Breast epithelium (tissue), 3 donors: Measurements from ENCODE around the gene KLK4.

Source experiments
- POLR2A ChIP-seq: fragments of 450-650 bp; IDR thresholded peaks from one replicate; pipeline ENCODE4 v1.6.1; 2016; ENCODE audit warnings: antibody characterized with exemption, mild to moderate bottlenecking, moderate library complexity
- TF ChIP-seq, protein P1 (sequence below), 3 donors: fragments of 450-650 bp; IDR thresholded peaks; one replicate each; pipeline ENCODE4 v1.5.1; 2016 to 2017; ENCODE audit warnings: antibody characterized with exemption in 3 of 3, mild to moderate bottlenecking in 3 of 3, moderate library complexity in 3 of 3

DNA sequence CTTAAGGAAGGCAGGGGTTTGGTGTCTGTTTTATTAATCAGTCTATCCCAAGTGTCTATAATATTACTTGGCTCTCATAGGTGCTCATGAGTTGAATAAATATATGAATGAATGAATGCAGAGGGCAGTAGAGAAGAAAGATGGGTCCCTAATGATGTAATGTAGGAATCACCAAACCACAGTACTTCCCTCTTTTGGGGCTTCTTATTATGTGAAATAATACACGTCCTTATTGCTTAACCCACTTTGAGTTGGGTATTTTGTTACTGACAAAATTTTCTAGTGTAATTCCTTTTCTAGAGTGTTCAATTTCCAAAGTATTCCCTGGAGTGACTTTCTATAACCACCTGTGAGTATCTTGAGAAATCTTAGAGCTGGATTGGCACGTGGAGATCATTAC lies 28.4 kb upstream of the KLK4 start:
- TF ChIP-seq, protein P1, sequence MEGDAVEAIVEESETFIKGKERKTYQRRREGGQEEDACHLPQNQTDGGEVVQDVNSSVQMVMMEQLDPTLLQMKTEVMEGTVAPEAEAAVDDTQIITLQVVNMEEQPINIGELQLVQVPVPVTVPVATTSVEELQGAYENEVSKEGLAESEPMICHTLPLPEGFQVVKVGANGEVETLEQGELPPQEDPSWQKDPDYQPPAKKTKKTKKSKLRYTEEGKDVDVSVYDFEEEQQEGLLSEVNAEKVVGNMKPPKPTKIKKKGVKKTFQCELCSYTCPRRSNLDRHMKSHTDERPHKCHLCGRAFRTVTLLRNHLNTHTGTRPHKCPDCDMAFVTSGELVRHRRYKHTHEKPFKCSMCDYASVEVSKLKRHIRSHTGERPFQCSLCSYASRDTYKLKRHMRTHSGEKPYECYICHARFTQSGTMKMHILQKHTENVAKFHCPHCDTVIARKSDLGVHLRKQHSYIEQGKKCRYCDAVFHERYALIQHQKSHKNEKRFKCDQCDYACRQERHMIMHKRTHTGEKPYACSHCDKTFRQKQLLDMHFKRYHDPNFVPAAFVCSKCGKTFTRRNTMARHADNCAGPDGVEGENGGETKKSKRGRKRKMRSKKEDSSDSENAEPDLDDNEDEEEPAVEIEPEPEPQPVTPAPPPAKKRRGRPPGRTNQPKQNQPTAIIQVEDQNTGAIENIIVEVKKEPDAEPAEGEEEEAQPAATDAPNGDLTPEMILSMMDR (IDR thresholded peaks at IDR 0.05): no peak
- no peak for TF ChIP-seq POLR2A
